A673 (cell line): ENCODE results near the gene NEURL1. TPM values are rescaled to one million over a fixed set of nuclear protein-coding genes. Genes with fewer than 3 reads are reported as not detected.

ENCODE experiments used
- BruUV-seq: library from RNA; stranded (reverse); fragments of 400-500 nt; replicated peaks from 2 replicates; lab custom pipeline; 2021; lab: Mats Ljungman, UMichigan
- CTCF ChIA-PET: fragments of 300-600 bp; sonication (Branson Sonifier 250); formaldehyde crosslinking; loops from one replicate; lab custom pipeline; 2022; ENCODE audit warnings: antibody characterized with exemption; lab: Charles Lee
- POLR2A ChIA-PET: fragments of 300-600 bp; sonication (Branson Sonifier 250); formaldehyde crosslinking; loops from one replicate; lab custom pipeline; 2022; ENCODE audit warnings: antibody characterized with exemption; ENCODE audit not compliant: low non-redundant PET; lab: Charles Lee
- DNase-seq: peaks from one replicate; pipeline ENCODE4 v3.0.0-alpha.2; 2015; ENCODE audit warnings: low spot score
- H3K27ac ChIP-seq: fragments of 200-600 bp; sonication (generic); 2 replicates; pipeline ENCODE4 v1.5.1; 2016; ENCODE audit warnings: mixed run types, low read depth, mild to moderate bottlenecking, mixed read lengths, antibody characterized with exemption, low read length; ENCODE audit not compliant: poor library complexity, severe bottlenecking
- H3K27me3 ChIP-seq: fragments of 200-600 bp; sonication (generic); replicated peaks from 2 replicates; pipeline ENCODE4 v1.6.1; 2017; ENCODE audit warnings: mixed run types, low read depth, mild to moderate bottlenecking, mixed read lengths, antibody characterized with exemption, low read length; ENCODE audit not compliant: insufficient read depth, poor library complexity
- H3K36me3 ChIP-seq: fragments of 200-600 bp; sonication (generic); 2 replicates; pipeline ENCODE4 v1.6.1; 2016; ENCODE audit warnings: mixed run types, mild to moderate bottlenecking, mixed read lengths, antibody characterized with exemption, low read length; ENCODE audit not compliant: insufficient read depth, poor library complexity, severe bottlenecking
- H3K4me1 ChIP-seq: fragments of 200-600 bp; sonication (generic); 2 replicates; pipeline ENCODE4 v1.6.1; 2017; ENCODE audit warnings: mixed run types, mild to moderate bottlenecking, mixed read lengths, antibody characterized with exemption, low read length; ENCODE audit not compliant: insufficient read depth, poor library complexity, severe bottlenecking
- H3K4me3 ChIP-seq: fragments of 200-600 bp; sonication (generic); 2 replicates; pipeline ENCODE4 v1.5.1; 2016; ENCODE audit warnings: low read depth, mixed run types, mild to moderate bottlenecking, mixed read lengths, low read length; ENCODE audit not compliant: poor library complexity, severe bottlenecking
- H3K9me3 ChIP-seq: fragments of 200-600 bp; sonication (generic); 2 replicates; pipeline ENCODE4 v1.6.1; 2016; ENCODE audit warnings: mixed run types, low read depth, mild to moderate bottlenecking, mixed read lengths, antibody characterized with exemption, low read length; ENCODE audit not compliant: poor library complexity, severe bottlenecking
- EZH2 ChIP-seq: fragments of 200-600 bp; sonication (generic); IDR thresholded peaks from 2 replicates; pipeline ENCODE4 v1.6.1; 2017; ENCODE audit warnings: borderline replicate concordance, low read depth, mild to moderate bottlenecking, mixed read lengths, antibody characterized with exemption, low read length; ENCODE audit not compliant: poor library complexity, severe bottlenecking
- intact Hi-C: fragments of 100-400 bp; cut with micrococcal nuclease; formaldehyde crosslinking; loops from one replicate; pipeline ENCODE4 v1.10.0; 2022; ENCODE audit not compliant: unreplicated experiment
- total RNA-seq: library from RNA; stranded (reverse); gene quantifications from 2 replicates; pipeline ENCODE4 v1.2.3, GENCODE V29; 2021
- TF ChIP-seq, protein P1 (sequence below): fragments of 300-800, 200-600 bp; sonication (generic); conservative IDR thresholded peaks from 2 replicates; pipeline ENCODE4 v1.5.1; 2017; ENCODE audit warnings: low read depth, mild to moderate bottlenecking, antibody characterized with exemption, low read length, moderate library complexity, mixed read lengths

Gene NEURL1
- total RNA-seq, 1 experiment from 2014 or later, result 0.52 TPM

DNA sequence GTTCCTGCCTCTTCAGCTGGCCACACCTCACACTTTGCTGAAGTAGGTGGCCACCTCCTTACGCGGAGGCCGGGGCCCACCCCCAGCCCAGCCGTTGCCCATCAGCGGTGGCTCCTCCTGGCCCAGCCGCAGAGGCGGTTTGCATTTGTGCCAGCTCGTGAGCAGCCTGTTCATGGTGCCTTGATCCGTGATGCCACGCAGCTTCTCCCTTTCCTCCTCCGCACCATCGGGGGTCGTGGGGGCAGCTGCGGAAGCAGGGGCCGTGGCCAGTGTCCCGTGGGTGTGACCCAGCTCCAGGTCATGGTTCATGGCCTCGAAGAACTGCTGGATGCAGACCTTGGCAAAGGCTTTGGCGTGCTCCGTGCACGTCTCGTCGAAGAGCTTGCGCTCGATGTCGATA lies 38.3 kb upstream of the NEURL1 start:
- Histone ChIP-seq H3K27me3 (no peaks in the 10 kb centered on the region), H3K9me3 (no peaks in the 10 kb centered on the region), H3K4me3 (no peak overlapping the region), H3K36me3 (no peaks in the 10 kb centered on the region), H3K4me1 (peaks cover 5% of the 10 kb centered on the region), H3K27ac (no peak overlapping the region)
- TF ChIP-seq EZH2, result no peak
- TF ChIP-seq, protein P1, sequence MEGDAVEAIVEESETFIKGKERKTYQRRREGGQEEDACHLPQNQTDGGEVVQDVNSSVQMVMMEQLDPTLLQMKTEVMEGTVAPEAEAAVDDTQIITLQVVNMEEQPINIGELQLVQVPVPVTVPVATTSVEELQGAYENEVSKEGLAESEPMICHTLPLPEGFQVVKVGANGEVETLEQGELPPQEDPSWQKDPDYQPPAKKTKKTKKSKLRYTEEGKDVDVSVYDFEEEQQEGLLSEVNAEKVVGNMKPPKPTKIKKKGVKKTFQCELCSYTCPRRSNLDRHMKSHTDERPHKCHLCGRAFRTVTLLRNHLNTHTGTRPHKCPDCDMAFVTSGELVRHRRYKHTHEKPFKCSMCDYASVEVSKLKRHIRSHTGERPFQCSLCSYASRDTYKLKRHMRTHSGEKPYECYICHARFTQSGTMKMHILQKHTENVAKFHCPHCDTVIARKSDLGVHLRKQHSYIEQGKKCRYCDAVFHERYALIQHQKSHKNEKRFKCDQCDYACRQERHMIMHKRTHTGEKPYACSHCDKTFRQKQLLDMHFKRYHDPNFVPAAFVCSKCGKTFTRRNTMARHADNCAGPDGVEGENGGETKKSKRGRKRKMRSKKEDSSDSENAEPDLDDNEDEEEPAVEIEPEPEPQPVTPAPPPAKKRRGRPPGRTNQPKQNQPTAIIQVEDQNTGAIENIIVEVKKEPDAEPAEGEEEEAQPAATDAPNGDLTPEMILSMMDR, result no peak
- no TSS peak for BruUV-seq
- DNase-seq, result no peak
- POLR2A ChIA-PET, result no interaction called here
- CTCF ChIA-PET, result no interaction called here
- intact Hi-C loops, result no loop called here

DNA sequence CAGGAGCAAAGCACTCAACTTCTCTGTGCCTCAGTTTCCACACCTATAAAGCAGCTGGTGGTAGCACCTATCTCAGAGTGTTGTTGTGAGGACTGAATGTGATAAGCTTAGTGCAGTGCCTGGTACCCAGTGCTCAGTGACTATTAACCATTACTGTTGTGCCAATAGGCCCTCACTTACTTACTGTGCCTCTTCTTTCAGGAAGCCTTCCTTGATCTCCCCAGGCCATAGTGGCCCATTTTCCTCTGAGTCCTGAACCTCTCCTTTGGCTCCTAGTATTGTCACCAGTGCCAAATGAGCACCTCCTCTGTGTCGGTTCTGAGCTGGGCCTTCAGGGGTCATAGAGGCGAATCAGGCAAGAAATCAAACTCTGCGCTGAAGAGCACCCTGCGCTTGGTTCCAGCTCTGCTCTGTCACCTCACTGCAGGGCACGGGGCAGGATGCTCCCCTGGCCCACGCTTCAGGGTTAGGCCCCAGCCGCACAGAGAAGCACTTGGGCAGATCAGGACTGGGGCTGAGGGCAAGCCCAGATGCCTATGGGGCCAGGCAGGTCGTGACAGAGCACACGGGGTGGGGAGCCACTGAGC lies 37.3 kb upstream of the NEURL1 start:
- CTCF ChIA-PET, result no interaction called here

DNA sequence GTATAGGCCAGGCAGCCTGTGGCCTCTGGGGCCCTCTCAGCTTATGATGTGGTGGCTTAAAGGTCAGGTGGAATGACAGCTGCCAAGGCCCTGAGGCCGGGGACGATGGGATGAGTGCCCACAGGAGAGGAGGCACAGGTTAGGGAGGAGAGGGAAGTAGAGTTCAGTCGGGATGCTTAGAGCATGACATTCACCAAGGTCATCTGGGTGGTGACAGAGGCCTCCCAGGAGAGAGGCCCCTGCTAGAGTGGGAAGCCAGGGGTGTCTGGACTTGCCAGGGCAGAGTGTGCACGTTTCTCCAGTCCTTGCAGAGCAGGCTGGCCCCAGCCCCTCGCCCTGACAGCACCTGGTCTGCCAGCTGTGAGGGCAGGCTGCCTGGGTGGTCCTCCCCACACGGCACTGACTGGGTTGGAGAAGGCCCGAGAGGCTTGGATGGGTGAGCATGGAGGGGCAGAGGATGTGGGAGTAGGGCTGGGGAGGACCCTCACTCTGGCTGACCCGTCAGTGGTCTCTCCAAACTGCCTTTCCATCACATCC lies 36.3 kb upstream of the NEURL1 start:
- Histone ChIP-seq H3K27me3 (no peaks in the 10 kb centered on the region), H3K4me1 (no peaks in the 10 kb centered on the region), H3K4me3 (no peak overlapping the region), H3K36me3 (no peaks in the 10 kb centered on the region), H3K27ac (no peak overlapping the region), H3K9me3 (no peaks in the 10 kb centered on the region)
- TF ChIP-seq, protein P1, result no peak
- DNase-seq, result no peak
- intact Hi-C loops, result no loop called here
- no TSS peak for BruUV-seq
- ChIA-PET POLR2A (no interaction called here), CTCF (no interaction called here)

More for the DNA sequence above, 37.3 kb upstream of the NEURL1 start:
- DNase-seq, result no peak
- POLR2A ChIA-PET, result no interaction called here
- Histone ChIP-seq H3K4me1 (peaks cover 2% of the 10 kb centered on the region), H3K9me3 (no peaks in the 10 kb centered on the region), H3K36me3 (no peaks in the 10 kb centered on the region), H3K27ac (no peak overlapping the region), H3K27me3 (no peaks in the 10 kb centered on the region), H3K4me3 (no peak overlapping the region)
- no TSS peak for BruUV-seq
- intact Hi-C loops, result no loop called here
- TF ChIP-seq EZH2, result no peak
- TF ChIP-seq, protein P1, result no peak
